H1 (cell line): ENCODE data around the gene GABRA4. TPM values are rescaled to one million over a fixed set of nuclear protein-coding genes. Genes with fewer than 3 reads are reported as not detected.

Experiments
- CTCF ChIA-PET: fragments of 300-600 bp; sonication (Branson Sonifier 250); formaldehyde crosslinking; loops from one replicate; lab custom pipeline; 2021; ENCODE audit not compliant: partially characterized antibody; lab: Charles Lee
- POLR2A ChIA-PET: fragments of 300-600 bp; sonication (Branson Sonifier 250); formaldehyde crosslinking; loops from one replicate; lab custom pipeline; 2021; ENCODE audit warnings: inconsistent platforms; ENCODE audit not compliant: partially characterized antibody; lab: Charles Lee
- DNase-seq, 2 experiments: peaks; one replicate each; pipeline versions ENCODE4 v3.0.0 to v3.0.0-alpha.2; 2010 to 2022; ENCODE audit warnings: low spot score in 2 of 2, low read depth in 1 of 2, mixed read lengths in 1 of 2
- FAIRE-seq: peaks from 2 replicates; lab custom pipeline; 2011; peaks lifted over from hg19 to GRCh38; lab: Jason Lieb, UNC
- H2AFZ ChIP-seq: 2 replicates; pipeline ENCODE4 v1.8.1; 2012; ENCODE audit warnings: low read length, inconsistent platforms
- H2AK5ac ChIP-seq: 2 replicates; pipeline ENCODE4 v1.6.1; 2013; ENCODE audit warnings: low read depth, low read length
- H2BK120ac ChIP-seq: replicated peaks from 2 replicates; pipeline ENCODE3; 2013; ENCODE audit warnings: low read depth, low read length, inconsistent platforms
- H2BK12ac ChIP-seq: 2 replicates; pipeline ENCODE4 v1.6.1; 2013; ENCODE audit warnings: low read depth, low read length
- H2BK15ac ChIP-seq: 2 replicates; pipeline ENCODE4 v1.6.1; 2013; ENCODE audit warnings: low read length
- H2BK20ac ChIP-seq: 2 replicates; pipeline ENCODE4 v1.6.1; 2013; ENCODE audit warnings: low read length
- H2BK5ac ChIP-seq: 2 replicates; pipeline ENCODE4 v1.6.1; 2013; ENCODE audit warnings: low read depth, low read length
- H3K14ac ChIP-seq: 2 replicates; pipeline ENCODE4 v1.6.1; 2013; ENCODE audit warnings: inconsistent platforms; ENCODE audit not compliant: insufficient read length
- H3K18ac ChIP-seq: 2 replicates; pipeline ENCODE4 v1.6.1; 2013; ENCODE audit warnings: low read length; ENCODE audit errors: extremely low read depth
- H3K23ac ChIP-seq: 2 replicates; pipeline ENCODE4 v1.6.1; 2013; ENCODE audit warnings: inconsistent platforms; ENCODE audit not compliant: insufficient read length
- H3K23me2 ChIP-seq: 2 replicates; pipeline ENCODE4 v1.6.1; 2013; ENCODE audit warnings: low read depth, low read length
- H3K27ac ChIP-seq: 2 replicates; pipeline ENCODE4 v1.6.1; 2011; ENCODE audit warnings: low read depth, low read length, inconsistent platforms
- H3K27me3 ChIP-seq, 4 experiments: replicated peaks in 1 of 4; 1 replicate in 1 of 4; 2 replicates in 3 of 4; pipeline versions ENCODE4 v1.6.1 to v1.8.1; 2011 to 2013; ENCODE audit warnings: low read length in 3 of 4, mild to moderate bottlenecking in 3 of 4, inconsistent platforms in 2 of 4, mixed read lengths in 2 of 4, moderate library complexity in 1 of 4; ENCODE audit not compliant: control insufficient read depth in 3 of 4, insufficient read depth in 3 of 4; ENCODE audit errors: extremely low read depth in 1 of 4
- H3K36me3 ChIP-seq, 4 experiments: 2 replicates each; pipeline versions ENCODE4 v1.6.1 to v1.8.1; 2011 to 2013; ENCODE audit warnings: mild to moderate bottlenecking in 4 of 4, low read length in 3 of 4, moderate library complexity in 2 of 4, control low read depth in 1 of 4, inconsistent platforms in 1 of 4; ENCODE audit not compliant: insufficient read depth in 4 of 4, control insufficient read depth in 2 of 4
- H3K4ac ChIP-seq: replicated peaks from 2 replicates; pipeline ENCODE3; 2013; ENCODE audit warnings: low read length, low read depth, mixed read lengths, inconsistent platforms; ENCODE audit not compliant: insufficient read length
- H3K4me1 ChIP-seq, 4 experiments: replicated peaks in 1 of 4; 1 replicate in 1 of 4; 2 replicates in 3 of 4; pipeline versions ENCODE4 v1.6.1 to v1.8.1; 2011 to 2013; ENCODE audit warnings: low read length in 3 of 4, inconsistent platforms in 2 of 4, mixed read lengths in 1 of 4; ENCODE audit not compliant: insufficient read depth in 4 of 4, control insufficient read depth in 3 of 4
- H3K4me2 ChIP-seq, 2 experiments: 2 replicates each; pipeline versions ENCODE4 v1.6.1 to v1.8.1; 2011 to 2013; ENCODE audit warnings: low read depth in 2 of 2, low read length in 2 of 2, control low read depth in 1 of 2, inconsistent platforms in 1 of 2, mild to moderate bottlenecking in 1 of 2; ENCODE audit not compliant: insufficient read depth in 1 of 2
- H3K4me3 ChIP-seq, 4 experiments: fragments of 200-600, 300-600 bp in 1 of 4; sonication (generic), shearing (Covaris generic), sonication (Bioruptor Twin) in 1 of 4; 2 replicates each; pipeline versions ENCODE4 v1.5.1 to v1.8.1; 2011 to 2016; ENCODE audit warnings: low read length in 4 of 4, low read depth in 3 of 4, control low read depth in 2 of 4, inconsistent platforms in 2 of 4, mild to moderate bottlenecking in 2 of 4, mixed read lengths in 1 of 4, moderate library complexity in 1 of 4; ENCODE audit not compliant: insufficient read depth in 2 of 4; ENCODE audit errors: extremely low read depth in 1 of 4
- H3K56ac ChIP-seq: replicated peaks from 2 replicates; pipeline ENCODE3; 2013; ENCODE audit warnings: low read depth, mild to moderate bottlenecking, mixed read lengths, low read length, inconsistent platforms; ENCODE audit not compliant: insufficient read length
- H3K79me1 ChIP-seq: 2 replicates; pipeline ENCODE4 v1.6.1; 2013; ENCODE audit warnings: low read depth, low read length, control low read depth
- H3K79me2 ChIP-seq, 2 experiments: 2 replicates each; pipeline versions ENCODE4 v1.6.1 to v1.8.1; 2012 to 2013; ENCODE audit warnings: low read length in 2 of 2, mild to moderate bottlenecking in 2 of 2, inconsistent platforms in 1 of 2; ENCODE audit not compliant: insufficient read depth in 2 of 2, control insufficient read depth in 1 of 2
- H3K9ac ChIP-seq, 4 experiments: replicated peaks in 1 of 4; 1 replicate in 1 of 4; 2 replicates in 3 of 4; pipeline versions ENCODE4 v1.6.1 to v1.8.1; 2011 to 2013; ENCODE audit warnings: low read depth in 3 of 4, low read length in 3 of 4, control low read depth in 2 of 4, mild to moderate bottlenecking in 2 of 4, moderate library complexity in 2 of 4, inconsistent platforms in 1 of 4; ENCODE audit errors: extremely low read depth in 1 of 4
- H3K9me3 ChIP-seq, 2 experiments: 2 replicates each; pipeline versions ENCODE4 v1.6.1 to v1.8.1; 2012 to 2013; ENCODE audit warnings: mild to moderate bottlenecking in 2 of 2, moderate library complexity in 2 of 2, control low read depth in 1 of 2, inconsistent platforms in 1 of 2, low read depth in 1 of 2, low read length in 1 of 2, mixed read lengths in 1 of 2; ENCODE audit not compliant: insufficient read depth in 2 of 2
- H4K20me1 ChIP-seq, 2 experiments: replicated peaks in 1 of 2; 2 replicates each; pipeline versions ENCODE3 to v1.8.1; 2011 to 2013; ENCODE audit warnings: inconsistent platforms in 2 of 2, low read length in 2 of 2, mild to moderate bottlenecking in 1 of 2; ENCODE audit not compliant: insufficient read depth in 2 of 2, control insufficient read depth in 1 of 2
- H4K5ac ChIP-seq: 2 replicates; pipeline ENCODE4 v1.6.1; 2013; ENCODE audit warnings: low read length, low read depth, mixed read lengths, inconsistent platforms; ENCODE audit not compliant: insufficient read length
- H4K8ac ChIP-seq: 2 replicates; pipeline ENCODE4 v1.8.0; 2013; ENCODE audit warnings: mild to moderate bottlenecking, moderate library complexity, low read length, inconsistent platforms; ENCODE audit not compliant: insufficient read depth; ENCODE audit errors: extremely low read depth
- H4K91ac ChIP-seq: replicated peaks from 2 replicates; pipeline ENCODE3; 2013; ENCODE audit warnings: low read length, mixed read lengths, inconsistent platforms; ENCODE audit not compliant: insufficient read length
- BACH1 ChIP-seq: IDR thresholded peaks from 2 replicates; pipeline ENCODE4 v1.6.1; 2012; ENCODE audit warnings: low read length, improper control_type of control experiment
- CBX5 ChIP-seq: fragments of 300-800, 300-1000 bp; sonication (generic); IDR thresholded peaks from 2 replicates; pipeline ENCODE4 v1.7.1; 2016; ENCODE audit warnings: antibody characterized with exemption, low read length, low read depth
- CEBPB ChIP-seq: IDR thresholded peaks from 2 replicates; pipeline ENCODE4 v1.6.1; 2012; ENCODE audit warnings: low read depth, low read length
- EGR1 ChIP-seq: IDR thresholded peaks from 2 replicates; pipeline ENCODE4 v1.6.1; 2011; ENCODE audit warnings: low read depth, low read length, borderline replicate concordance
- EP300 ChIP-seq, 2 experiments: IDR thresholded peaks; 1 replicate in 1 of 2; 2 replicates in 1 of 2; pipeline ENCODE4 v1.6.1; 2011 to 2012; ENCODE audit warnings: low read depth in 2 of 2, low read length in 2 of 2, mild to moderate bottlenecking in 2 of 2, borderline replicate concordance in 1 of 2, inconsistent platforms in 1 of 2, moderate library complexity in 1 of 2
- EZH2 ChIP-seq: fragments of 200-600 bp; sonication (generic); IDR thresholded peaks from 2 replicates; pipeline ENCODE4 v1.7.1; 2012; ENCODE audit warnings: low read depth, mild to moderate bottlenecking, moderate library complexity, low read length, inconsistent platforms; ENCODE audit not compliant: severe bottlenecking
- KDM4A ChIP-seq: IDR thresholded peaks from one replicate; pipeline ENCODE4 v1.7.1; 2012; ENCODE audit warnings: low read depth, mild to moderate bottlenecking, moderate library complexity, low read length, inconsistent platforms; ENCODE audit not compliant: severe bottlenecking
- NRF1 ChIP-seq: IDR thresholded peaks from 2 replicates; pipeline ENCODE4 v1.6.1; 2011; ENCODE audit warnings: mild to moderate bottlenecking, low read depth, low read length, improper control_type of control experiment
- RNF2 ChIP-seq: fragments of 200-900, 300-1000 bp; sonication (generic); IDR thresholded peaks from 2 replicates; pipeline ENCODE4 v1.7.1; 2016; ENCODE audit warnings: borderline replicate concordance, low read depth, mild to moderate bottlenecking, antibody characterized with exemption, low read length; ENCODE audit not compliant: poor library complexity, severe bottlenecking; ENCODE audit errors: missing control alignments
- SAP30 ChIP-seq: fragments of 300-600 bp; sonication (generic); IDR thresholded peaks from 2 replicates; pipeline ENCODE4 v1.7.1; 2012; ENCODE audit warnings: low read length, moderate library complexity, mild to moderate bottlenecking, inconsistent platforms; ENCODE audit not compliant: insufficient read depth, insufficient replicate concordance
- SIRT6 ChIP-seq: IDR thresholded peaks from one replicate; pipeline ENCODE4 v1.7.1; 2012; ENCODE audit warnings: low read length, inconsistent platforms
- SIX5 ChIP-seq: IDR thresholded peaks from 2 replicates; pipeline ENCODE4 v1.6.1; 2011; ENCODE audit warnings: mild to moderate bottlenecking, low read depth, low read length
- SP1 ChIP-seq: IDR thresholded peaks from 2 replicates; pipeline ENCODE4 v1.6.1; 2011; ENCODE audit warnings: low read depth, low read length
- WGBS, 2 experiments: shearing (Covaris generic) in 1 of 2; methylation state at CpG; one replicate each; pipeline versions ENCODE4 v1.1.6 to v1.1.7; 2013 to 2015; ENCODE audit warnings: low lambda C conversion rate in 2 of 2, mixed read lengths in 2 of 2, inconsistent platforms in 1 of 2, low coverage in 1 of 2, missing lambda C conversion rate in 1 of 2; ENCODE audit not compliant: insufficient replicate concordance in 2 of 2, insufficient coverage in 1 of 2, insufficient read length in 1 of 2; ENCODE audit errors: extremely low coverage in 1 of 2, missing lambda C conversion rate in 1 of 2; 5-methylcytosine and 5-hydroxymethylcytosine counted together
- polyA plus RNA-seq, 7 experiments: library from polyadenylated mRNA; depleted of rRNA in 3 of 7; stranded (reverse) in 5 of 7; unstranded in 2 of 7; fragments of >200 nt in 5 of 7; fragments of 200-250 nt in 2 of 7; gene quantifications; 1 replicate in 5 of 7; 2 replicates in 1 of 7; 4 replicates in 1 of 7; pipeline versions ENCODE4 v1.2.1 to v1.2.3, GENCODE V29; 2011 to 2013; ENCODE audit warnings: missing spikeins in 2 of 7, mixed read lengths in 2 of 7
- total RNA-seq: library from RNA; stranded (reverse); fragmentation: NEBNext Ultra II Directional; extraction: Animal tissue kit (Norgen Biotek cat#: 25700); gene quantifications from 2 replicates; pipeline ENCODE4 v1.2.1, GENCODE V29; 2021

The GABRA4 gene
- total and polyA plus RNA-seq, 2 of the 8 experiments (the other 6 are each of a cell fraction or from before 2014, with no cell fraction given): 0.09 to 0.37 TPM

GRCh38 chr4:46975812-46976553 is 17.4 kb downstream of the GABRA4 start:
- no peak overlapping the region for H3K27ac ChIP-seq
- no peak overlapping the region for H4K91ac ChIP-seq
- H3K79me1 ChIP-seq: no peaks in the 10 kb centered on the region
- DNase-seq (no peak), FAIRE-seq (no peak)
- no peak overlapping the region for H3K9ac ChIP-seq
- no peaks in the 10 kb centered on the region for H3K36me3 ChIP-seq
- 0 out of 2 replicates have a peak overlapping the region, but pooled peaks have one; percentile 44 for H2AFZ ChIP-seq
- H3K4me1 ChIP-seq: no peaks in the 10 kb centered on the region
- H2BK120ac ChIP-seq: no peak overlapping the region
- H2BK15ac ChIP-seq: no peak overlapping the region
- H2AK5ac ChIP-seq: no peak overlapping the region
- no peak overlapping the region for H3K4ac ChIP-seq
- H3K4me2 ChIP-seq: no peak overlapping the region
- ChIA-PET CTCF (interaction anchor here (0.6 to 1.0 kb wide), 3 partner anchors 16 to 44 kb away, joined by 3 read pairs; no protein-coding TSS in a partner anchor), POLR2A (no interaction called here)
- no peak overlapping the region for H4K5ac ChIP-seq
- no peak overlapping the region for H2BK20ac ChIP-seq
- no peaks in the 10 kb centered on the region for H4K20me1 ChIP-seq
- H3K56ac ChIP-seq: no peak overlapping the region
- no peak overlapping the region for H4K8ac ChIP-seq
- H3K23me2 ChIP-seq: no peaks in the 10 kb centered on the region
- no peak overlapping the region for H2BK12ac ChIP-seq
- H3K4me3 ChIP-seq: no peak overlapping the region
- H2BK5ac ChIP-seq: no peak overlapping the region
- H3K79me2 ChIP-seq: no peaks in the 10 kb centered on the region
- WGBS, 2 experiments: 95% methylated on average over 3 of the region's 4 CpGs; no CpG with 5 or more reads in 1 of the 2 experiments
- no peak overlapping the region for H3K23ac ChIP-seq
- no peak overlapping the region for H3K18ac ChIP-seq
- no peak overlapping the region for H3K14ac ChIP-seq
- no peaks in the 10 kb centered on the region for H3K9me3 ChIP-seq
- H3K27me3 ChIP-seq: no peaks in the 10 kb centered on the region
- TF ChIP-seq EGR1 (no peak), EP300 (IDR thresholded peaks at IDR 0.05; ENCODE audit: borderline replicate concordance in 1 of 2, low read depth in 2 of 2, low read length in 2 of 2) (no peak), CEBPB (no peak), EZH2 (no peak), NRF1 (no peak), BACH1 (no peak), SP1 (no peak), SIX5 (no peak), SIRT6 (no peak), SAP30 (no peak), KDM4A (no peak), CBX5 (no peak), RNF2 (no peak)
